ENCODE measurements around the gene ARFGEF3.

ARFGEF3 gene

DNA sequence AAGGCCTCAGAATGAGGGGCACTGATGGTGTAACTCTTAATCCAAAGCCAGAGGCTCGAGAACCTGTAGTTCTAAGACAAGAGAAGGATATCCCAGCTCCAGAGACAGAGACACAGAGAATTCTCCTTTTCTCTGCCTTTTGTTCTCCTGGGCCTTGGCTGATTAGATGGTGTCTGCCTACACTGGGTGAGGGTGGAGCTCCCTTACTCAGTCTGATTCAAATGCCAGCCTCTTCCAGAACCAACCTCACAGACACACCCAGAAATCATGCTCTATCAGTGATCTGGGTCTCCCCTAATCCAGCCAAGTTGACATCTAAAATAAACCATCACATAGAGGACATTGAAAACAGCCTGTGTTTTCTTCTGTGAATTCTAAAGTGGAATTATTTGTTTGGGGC is 148.0 kb downstream of the ARFGEF3 start:
- no peak for DNase-seq (ENCODE audit: low read depth)

DNA sequence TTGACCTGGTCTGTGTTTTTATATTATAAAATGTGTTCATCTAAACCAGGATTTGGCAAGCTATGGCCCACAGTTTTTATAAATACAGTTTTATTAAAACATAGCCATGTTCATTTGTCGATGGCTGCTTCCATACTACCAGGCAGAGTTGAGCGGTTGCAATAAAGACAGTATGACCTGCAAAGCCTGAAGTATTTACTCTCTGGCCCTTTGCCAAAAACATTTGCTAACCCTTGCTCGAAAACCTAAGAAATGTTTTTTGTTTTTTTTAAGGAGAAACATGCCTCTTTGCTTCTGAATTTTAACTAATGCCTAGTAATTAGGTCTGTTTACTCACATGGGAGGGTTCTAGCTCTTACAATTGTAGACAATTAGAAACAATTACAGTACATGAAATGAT is 148.6 kb downstream of the ARFGEF3 start:
- DNase-seq (ENCODE audit: low read depth) = no peak

DNA sequence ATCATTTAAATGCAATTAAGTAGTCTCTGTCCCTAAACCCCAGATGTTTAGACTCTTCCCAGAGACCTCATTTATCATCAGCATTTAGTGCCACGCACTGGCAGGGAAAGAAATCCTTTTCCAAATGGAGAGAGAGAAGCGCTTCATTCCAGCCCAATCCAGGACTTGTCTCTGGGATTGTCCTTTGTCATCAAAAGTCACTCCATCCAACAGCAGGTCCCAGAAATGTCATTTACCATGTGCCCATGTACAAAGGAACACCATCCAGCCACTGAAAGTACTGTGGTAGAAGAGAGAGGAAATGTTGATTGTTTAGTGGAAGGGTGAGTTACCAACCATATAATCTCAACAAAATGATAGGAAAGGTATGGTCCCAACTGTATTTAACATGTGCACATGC is 149.1 kb downstream of the ARFGEF3 start:
- DNase-seq (ENCODE audit: low read depth) = no peak

DNA sequence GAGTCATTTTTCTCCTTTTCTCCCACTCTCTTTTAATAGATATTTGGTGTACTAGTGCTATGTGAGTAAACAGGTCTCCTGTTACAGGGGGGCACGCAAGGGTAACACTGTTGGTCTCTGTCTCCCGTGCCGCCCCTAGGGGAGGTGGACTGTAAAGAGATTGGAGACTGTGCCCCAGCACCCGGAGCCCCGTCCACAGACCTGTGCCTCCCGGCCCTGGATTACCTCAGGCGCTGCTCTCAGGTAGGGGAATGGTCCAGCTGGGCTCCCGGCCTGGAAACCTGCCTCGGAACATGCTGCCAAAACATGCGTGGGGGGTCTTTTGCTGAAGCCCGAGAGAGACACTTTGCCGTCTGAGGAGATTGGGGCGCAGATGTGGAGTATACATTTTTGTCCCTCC is 149.5 kb downstream of the ARFGEF3 start:
- DNase-seq (ENCODE audit: low read depth) = no peak

DNA sequence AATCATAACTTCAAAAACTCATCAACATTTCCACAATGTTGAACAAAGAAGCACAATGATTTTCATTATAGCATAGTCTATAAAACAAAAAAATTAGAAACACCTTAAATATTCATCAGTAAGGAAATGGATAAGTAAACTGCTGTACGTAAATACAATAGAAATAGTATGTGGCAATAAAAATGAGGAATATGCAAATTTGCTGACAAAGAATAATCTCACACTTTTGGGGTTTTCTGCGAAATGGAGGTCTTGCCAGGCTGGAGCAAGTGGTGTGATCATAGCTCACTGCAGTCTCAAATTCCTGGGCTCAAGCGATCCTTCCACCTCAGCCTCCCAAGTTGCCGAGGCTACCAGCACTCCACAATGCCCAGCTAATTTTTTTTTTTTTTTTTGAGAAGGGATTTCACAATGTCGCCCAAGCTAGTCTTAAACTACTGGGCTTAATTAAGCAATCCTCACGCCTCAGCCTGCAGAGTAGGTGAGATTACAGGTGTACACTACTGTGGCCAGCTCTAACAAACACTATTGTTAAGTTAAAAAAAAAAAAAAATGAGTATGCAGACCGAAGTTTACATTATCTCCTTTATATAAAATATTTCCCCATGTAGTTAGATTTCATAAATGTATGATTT is 157.1 kb downstream of the ARFGEF3 start:
- no peak for DNase-seq (ENCODE audit: low read depth)

DNA sequence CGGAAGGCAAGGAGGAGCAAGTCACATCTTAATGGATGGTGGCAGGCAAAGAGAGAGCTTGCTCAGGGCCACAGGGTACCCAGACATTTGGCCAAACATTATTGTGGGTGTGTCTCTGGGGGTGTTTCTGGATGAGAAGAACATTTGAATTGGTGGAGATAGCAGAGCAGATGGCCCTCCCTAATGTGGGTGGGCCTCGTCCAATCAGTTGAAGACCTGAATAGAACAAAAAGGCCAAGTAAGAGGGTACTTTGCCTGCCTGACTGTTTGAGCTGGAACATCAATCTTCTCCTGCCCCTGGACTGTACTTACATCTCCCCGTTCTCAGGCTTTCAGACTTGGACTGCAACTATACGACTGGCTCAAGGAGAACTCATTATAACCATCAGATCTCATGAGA is 160.2 kb downstream of the ARFGEF3 start:
- no peak for DNase-seq (ENCODE audit: low read depth)

DNA sequence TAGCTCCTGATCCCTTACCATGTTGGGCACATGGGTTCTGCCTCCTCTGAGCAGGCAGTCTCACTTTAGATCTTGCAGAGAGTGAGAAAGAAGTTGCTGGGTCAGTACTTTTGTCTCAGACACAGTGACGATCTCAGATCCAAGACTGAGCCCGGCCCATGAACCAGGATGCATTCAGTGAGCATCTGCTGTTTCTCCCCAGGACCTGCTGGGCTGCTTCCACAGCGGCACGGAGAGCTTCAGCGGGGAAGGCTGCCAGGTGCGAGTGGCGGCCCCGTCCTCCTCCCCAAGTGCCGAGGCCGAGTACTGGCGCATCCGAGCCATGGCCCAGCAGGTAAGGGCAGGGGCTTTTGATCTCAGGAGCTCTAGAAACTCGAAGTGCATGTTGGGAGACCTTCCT is 162.1 kb downstream of the ARFGEF3 start:
- no peak for DNase-seq (ENCODE audit: low read depth)

DNA sequence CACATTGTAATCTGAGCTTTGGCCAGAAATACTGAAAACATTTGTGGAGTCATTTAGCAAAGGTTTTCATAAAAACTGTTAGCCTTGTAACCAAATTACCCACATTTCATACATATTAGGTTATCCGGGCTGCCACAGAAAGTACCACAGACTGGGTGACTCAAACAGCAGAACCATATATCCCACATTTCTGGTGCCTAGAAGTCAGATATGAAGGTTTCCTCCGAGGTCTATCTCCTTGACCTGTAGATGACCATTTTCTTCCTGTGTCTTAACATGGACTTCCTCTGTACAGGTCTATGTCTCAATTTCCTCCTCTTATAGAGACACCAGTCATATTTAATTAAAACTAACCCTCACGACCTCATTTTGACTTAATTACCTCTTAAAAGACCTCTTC is 166.5 kb downstream of the ARFGEF3 start:
- DNase-seq (ENCODE audit: low read depth) = no peak

DNA sequence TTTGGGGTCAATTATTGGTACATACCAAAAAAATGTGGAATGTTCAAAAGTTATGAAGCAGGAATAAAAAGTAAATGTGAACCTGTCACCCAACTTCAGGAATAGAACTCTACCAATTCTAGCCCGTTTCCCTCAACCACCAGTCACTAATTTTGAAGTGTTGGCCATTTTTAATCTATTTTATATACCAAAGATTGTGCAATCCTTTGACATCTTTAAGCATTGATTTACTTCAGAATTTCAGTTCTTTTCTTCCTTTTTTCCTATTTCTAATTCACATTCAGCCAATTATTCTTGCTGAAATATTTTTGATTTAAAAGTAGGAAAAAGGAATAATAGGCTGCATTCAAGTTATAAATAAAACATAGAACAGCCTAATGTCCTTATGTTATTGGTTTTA is 169.0 kb downstream of the ARFGEF3 start:
- DNase-seq (ENCODE audit: low read depth) = no peak

DNA sequence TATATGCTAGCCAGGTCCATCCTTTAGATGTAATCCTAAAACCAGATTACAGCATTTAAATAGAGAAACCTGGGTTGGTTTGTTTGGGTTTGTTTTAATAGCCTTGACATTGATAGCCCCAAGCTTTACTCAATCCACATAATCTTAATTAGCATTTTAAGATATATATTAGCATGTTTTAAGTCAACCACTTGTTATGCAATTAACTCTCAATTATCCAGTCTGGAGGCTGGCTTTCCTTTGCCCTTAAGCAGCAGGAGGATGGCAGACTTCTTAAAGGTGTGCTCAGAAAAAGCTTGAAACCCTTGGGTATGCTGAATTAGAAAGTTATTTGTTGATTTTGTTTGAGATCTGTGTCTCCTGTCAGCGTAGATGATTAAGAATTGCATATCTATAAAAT is 169.7 kb downstream of the ARFGEF3 start:
- DNase-seq (ENCODE audit: low read depth) = no peak

DNA sequence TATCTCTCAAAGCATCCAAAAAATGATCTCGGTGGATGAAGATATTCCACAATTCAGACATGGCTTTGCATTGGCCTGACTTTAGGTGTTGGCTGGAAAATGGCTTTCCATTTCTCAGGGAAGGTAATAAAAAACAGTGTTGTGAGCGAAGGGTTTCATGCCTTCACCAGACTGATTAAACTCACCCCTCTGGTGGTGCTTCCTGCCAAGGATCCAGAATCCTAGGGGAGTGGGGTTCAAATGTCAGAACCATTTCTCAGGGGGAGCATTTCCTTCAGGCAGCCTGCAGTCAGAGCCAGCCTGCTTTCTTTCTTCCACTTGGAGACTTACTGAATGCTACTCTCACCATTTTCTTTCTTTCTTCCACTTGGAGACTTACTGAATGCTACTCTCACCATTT is 170.2 kb downstream of the ARFGEF3 start:
- no peak for DNase-seq (ENCODE audit: low read depth)

DNA sequence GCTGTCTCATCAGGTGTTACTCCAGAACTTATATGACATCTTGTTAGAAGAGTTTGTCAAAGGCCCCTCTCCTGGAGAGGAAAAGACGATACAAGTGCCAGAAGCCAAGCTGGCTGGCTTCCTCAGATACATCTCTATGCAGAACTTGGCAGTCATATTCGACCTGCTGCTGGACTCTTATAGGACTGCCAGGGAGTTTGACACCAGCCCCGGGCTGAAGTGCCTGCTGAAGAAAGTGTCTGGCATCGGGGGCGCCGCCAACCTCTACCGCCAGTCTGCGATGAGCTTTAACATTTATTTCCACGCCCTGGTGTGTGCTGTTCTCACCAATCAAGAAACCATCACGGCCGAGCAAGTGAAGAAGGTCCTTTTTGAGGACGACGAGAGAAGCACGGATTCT is 172.3 kb downstream of the ARFGEF3 start:
- DNase-seq (ENCODE audit: low read depth) = no peak

DNA sequence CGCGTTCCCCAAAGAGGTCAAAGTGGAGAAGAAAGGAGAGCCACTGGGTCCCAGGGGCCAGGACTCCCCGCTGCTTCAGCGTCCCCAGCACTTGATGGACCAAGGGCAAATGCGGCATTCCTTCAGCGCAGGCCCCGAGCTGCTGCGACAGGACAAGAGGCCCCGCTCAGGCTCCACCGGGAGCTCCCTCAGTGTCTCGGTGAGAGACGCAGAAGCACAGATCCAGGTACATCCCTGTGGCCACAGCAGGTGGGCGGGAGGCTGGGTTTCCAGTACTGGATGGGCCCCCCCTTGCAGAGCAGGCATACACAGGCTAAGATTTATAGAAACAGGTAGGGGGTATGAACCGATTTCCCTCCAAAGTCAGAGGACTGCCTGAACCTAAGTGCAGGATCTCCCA is 173.2 kb downstream of the ARFGEF3 start:
- no peak for DNase-seq (ENCODE audit: low read depth)

DNA sequence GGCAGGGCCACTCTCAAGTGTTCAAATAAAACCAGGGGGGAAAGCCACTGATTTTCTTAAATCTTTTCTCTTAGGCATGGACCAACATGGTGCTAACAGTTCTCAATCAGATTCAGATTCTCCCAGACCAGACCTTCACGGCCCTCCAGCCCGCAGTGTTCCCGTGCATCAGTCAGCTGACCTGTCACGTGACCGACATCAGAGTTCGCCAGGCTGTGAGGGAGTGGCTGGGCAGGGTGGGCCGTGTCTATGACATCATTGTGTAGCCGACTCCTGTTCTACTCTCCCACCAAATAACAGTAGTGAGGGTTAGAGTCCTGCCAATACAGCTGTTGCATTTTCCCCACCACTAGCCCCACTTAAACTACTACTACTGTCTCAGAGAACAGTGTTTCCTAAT is 174.5 kb downstream of the ARFGEF3 start:
- DNase-seq (ENCODE audit: low read depth) = no peak

DNA sequence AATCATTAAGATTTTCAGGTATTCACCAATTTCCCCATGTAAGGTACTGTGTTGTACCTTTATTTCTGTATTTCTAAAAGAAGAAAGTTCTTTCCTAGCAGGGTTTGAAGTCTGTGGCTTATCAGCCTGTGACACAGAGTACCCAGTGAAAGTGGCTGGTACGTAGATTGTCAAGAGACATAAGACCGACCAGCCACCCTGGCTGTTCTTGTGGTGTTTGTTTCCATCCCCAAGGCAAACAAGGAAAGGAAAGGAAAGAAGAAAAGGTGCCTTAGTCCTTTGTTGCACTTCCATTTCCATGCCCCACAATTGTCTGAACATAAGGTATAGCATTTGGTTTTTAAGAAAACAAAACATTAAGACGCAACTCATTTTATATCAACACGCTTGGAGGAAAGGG is 175.3 kb downstream of the ARFGEF3 start:
- no peak for DNase-seq (ENCODE audit: low read depth)

DNA sequence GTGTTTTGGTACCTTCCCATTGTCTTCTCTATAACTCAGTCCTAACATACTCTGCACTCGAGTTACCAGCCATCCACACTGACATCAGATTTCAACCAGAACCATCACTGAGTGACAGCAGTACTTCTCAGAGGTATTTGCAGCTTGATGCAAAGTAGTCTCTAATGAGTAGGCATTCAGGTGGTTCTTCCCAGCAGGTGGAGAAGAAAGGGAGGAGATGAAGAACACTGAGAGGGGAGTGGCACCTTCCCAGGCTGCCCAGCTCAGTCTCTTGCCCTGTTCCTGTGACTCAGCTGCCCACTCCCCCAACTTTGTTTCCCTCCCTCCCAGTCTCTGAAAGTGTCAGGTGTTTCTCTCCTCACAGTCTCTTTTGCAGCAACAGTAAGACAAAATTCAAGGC is 177.3 kb downstream of the ARFGEF3 start:
- no peak for DNase-seq (ENCODE audit: low read depth)

DNA sequence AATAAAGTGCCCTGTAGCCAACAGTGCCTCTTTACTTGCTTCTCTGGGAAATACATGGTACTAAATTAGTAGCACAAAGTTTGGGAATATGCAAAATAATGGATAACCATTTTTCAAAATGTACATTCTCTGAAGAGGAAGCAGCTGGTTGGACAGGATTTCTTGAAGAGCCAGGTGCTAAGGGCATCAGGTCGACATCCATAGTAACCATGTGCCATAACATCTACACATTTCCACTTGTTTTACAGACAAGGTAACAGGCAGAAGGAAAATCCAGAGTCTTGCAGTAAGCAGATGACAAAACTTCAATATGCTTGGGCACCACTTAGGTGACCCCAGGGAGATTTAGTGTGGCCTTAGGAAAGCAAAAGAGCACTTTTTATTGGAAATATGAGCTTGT is 179.4 kb downstream of the ARFGEF3 start:
- no peak for DNase-seq (ENCODE audit: low read depth)

DNA sequence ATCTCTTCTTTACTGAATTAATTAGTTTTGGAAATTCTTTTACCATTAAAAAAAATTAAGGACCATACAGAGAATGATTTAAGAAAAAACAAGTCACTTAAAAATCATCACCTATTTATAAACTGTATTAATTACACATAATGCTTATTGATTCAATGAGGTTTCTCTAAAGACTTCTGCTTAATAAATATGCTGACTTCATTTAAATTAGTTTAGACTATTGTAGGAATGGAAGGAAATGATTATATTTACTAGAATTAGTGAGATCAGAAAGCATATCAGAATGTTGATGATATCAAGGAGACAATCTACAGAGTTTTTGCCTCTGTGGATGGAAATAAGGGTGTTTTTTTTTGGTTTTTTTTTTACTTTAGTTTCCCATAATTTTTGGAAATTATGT is 181.4 kb downstream of the ARFGEF3 start:
- no peak for DNase-seq (ENCODE audit: low read depth)

DNA sequence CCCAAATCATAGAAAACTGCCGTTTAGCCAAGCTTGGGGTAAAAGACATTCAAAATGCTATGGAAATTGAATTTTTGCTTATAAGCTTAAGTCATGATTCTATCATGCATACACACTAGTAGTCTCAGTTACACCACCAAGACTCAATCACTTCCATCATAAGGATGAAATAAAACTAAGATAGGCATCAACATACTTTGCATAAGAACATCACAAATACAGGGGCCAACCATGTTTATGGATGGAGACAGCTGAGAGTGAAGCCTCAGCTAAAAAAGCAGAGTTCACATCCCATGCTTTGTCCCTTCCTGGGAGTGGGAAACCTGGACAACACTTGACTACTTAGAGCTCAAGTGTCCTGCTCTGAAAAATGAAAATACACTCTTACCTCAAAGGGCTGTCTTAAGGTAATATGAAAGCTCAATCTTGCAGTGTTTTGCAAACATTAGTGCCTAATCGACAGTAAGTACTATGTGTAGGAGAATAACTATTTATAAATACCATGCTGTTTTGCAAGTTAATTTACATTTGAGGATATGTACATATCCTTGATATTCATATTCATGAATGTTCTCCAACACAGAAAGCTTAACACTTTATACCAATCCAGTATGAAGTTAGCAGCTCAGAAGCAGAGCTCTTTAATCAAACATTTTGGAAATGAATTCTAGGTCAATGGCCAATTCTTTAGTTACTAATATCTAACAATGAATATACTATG is 184.0 kb downstream of the ARFGEF3 start:
- DNase-seq (ENCODE audit: low read depth) = no peak

DNA sequence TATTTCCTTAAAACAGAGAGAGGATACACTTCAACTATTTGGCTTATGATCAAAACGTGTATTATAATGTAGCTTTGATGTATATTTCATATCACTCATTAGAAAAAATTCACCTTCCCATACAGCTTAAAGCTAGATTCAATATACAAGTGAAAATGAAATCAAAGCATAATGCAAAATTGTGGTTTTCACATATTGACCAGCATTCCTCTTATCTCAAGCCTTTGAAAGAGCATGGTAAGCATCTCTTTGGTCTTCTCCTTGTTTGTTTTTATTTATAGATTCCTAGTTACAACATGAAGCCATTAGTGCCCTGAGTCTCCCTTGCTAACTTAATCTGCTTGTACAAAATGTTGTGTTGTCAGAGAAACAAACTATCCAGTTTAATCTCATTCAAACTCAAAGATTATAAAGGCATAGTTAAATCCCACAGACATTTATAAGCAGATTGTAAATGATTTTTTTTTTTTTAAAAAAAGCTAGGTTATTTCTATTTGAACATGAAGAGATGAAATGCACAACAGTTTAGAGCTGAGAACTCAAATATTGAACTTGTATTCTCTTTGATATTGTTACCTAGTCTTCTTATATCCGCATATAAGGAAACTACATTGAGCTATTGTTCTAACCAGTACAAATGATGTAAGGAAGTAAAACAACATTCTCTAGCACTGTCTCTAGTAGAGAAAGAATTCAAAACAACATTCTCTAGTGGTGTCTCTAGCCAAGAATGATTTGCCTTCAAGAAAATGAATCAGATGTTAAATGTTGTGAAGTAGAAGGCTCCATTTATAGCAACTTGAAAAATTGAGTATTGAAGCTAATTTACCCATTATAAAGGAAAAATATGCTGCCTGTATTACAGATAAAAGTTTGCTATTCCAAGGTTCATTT is 184.8 kb downstream of the ARFGEF3 start:
- DNase-seq (ENCODE audit: low read depth) = no peak

DNA sequence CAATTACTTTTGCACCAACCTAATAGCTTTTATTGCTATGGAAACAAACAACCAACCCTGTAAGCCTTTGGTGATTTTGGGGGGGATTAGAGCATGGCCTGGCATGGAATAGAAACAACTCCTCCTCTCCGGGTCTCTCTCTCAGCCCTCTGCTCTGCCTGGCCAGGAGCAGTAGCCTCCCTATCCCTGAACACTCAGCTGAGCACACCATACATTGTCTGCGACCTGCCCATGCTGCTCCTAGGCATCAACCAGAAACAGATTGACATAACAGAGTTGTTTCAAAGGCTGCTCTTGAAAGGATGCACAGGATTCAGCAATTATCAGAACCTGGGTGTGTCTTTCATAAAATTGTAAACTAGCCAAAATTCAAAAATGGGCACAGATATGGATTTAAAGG is 186.1 kb downstream of the ARFGEF3 start:
- no peak for DNase-seq (ENCODE audit: low read depth)

DNA sequence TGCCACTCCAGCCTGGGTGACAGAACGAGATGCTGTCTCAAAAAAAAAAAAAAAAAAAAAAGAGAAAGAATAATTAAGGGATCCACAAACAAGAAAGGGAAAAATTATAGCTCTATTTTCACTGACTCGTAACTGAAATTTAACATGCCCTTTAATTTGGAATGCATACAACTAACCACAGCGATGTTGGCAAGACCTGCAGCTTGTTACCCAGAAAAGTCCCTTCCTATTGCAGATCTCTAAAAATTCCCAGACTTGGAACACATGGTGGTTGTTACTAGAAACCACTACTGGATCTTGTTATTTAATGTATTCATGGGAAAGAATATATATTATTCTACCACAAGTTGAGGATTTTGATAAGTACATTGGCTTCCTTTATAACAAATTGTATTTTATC is 188.2 kb downstream of the ARFGEF3 start:
- DNase-seq (ENCODE audit: low read depth) = no peak

DNA sequence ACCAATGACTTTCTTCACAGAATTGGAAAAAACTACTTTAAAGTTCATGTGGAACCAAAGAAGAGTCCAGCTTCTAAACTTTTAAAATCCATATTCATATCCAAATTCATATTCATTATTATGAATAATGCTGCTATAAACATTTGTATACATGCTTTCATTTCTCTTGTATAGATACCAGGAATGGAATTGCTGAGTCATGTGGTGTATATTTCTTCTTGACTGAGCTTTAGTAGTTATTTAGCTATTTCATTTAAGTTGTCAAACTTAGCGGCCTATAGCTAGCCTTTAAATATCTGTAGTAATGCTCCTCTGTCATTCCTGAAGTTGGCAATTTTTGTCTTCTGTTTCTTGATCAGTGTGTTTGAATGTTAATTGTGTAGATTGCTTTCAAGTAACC is 196.2 kb downstream of the ARFGEF3 start:
- DNase-seq (ENCODE audit: low read depth) = no peak
